DND-41 (cell line): ENCODE results near the gene TAF6L.

Experiments
- EZH2 ChIP-seq: IDR thresholded peaks from 3 replicates; pipeline ENCODE4 v1.6.1; 2012; ENCODE audit warnings: borderline replicate concordance, low read depth, mild to moderate bottlenecking, moderate library complexity, low read length, inconsistent platforms; ENCODE audit not compliant: severe bottlenecking
- TF ChIP-seq, protein P1 (sequence below): IDR thresholded peaks from 2 replicates; pipeline ENCODE4 v1.5.1; 2012; ENCODE audit warnings: borderline replicate concordance, low read length, moderate library complexity, mild to moderate bottlenecking; ENCODE audit not compliant: poor library complexity, severe bottlenecking; ENCODE audit errors: extremely low read depth

DNA sequence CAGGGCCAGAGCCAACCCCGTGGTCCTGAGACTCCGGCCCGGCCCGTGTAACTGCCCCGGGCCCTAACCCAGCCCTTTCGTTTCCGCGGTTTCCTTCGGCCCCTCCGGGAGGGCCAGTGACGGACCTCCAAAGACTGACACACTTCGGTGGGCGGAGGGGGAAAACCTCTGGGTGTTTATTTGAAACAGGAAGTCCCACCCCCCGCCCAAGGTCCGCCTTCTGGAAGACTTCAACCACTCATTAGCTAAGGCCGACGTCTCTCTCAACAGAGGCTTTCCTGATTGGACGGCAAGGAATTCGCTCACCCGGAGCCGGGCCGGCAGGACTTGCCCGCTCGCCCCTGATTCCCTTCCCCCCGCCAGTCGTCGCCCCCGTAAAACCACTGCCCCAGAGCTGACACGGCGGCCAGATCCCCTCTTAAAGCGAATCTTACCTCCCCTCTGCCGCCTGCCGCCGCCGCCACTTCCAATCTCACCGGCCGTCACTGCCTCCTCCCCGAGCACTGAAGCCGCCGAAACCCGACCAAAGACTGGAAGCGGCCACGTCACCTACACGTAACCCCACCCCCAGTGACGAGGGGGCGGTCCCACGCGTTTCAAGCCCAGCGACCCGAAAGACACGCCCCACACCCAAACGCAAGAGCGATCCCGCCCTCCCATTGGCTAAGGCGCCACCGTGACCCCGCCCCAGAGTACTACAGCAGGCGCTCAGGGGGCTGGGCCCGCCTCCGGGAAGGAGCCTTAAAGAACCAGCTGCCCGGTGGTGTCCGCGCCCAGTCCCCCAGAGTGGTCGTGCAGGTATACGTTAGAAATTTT is 60.5 kb downstream of the TAF6L start, which contains the start of gene STX5:
- TF ChIP-seq, protein P1, sequence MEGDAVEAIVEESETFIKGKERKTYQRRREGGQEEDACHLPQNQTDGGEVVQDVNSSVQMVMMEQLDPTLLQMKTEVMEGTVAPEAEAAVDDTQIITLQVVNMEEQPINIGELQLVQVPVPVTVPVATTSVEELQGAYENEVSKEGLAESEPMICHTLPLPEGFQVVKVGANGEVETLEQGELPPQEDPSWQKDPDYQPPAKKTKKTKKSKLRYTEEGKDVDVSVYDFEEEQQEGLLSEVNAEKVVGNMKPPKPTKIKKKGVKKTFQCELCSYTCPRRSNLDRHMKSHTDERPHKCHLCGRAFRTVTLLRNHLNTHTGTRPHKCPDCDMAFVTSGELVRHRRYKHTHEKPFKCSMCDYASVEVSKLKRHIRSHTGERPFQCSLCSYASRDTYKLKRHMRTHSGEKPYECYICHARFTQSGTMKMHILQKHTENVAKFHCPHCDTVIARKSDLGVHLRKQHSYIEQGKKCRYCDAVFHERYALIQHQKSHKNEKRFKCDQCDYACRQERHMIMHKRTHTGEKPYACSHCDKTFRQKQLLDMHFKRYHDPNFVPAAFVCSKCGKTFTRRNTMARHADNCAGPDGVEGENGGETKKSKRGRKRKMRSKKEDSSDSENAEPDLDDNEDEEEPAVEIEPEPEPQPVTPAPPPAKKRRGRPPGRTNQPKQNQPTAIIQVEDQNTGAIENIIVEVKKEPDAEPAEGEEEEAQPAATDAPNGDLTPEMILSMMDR = no peak
- TF ChIP-seq EZH2 = no peak
